ENCODE measurements around the gene CADPS.

DNA sequence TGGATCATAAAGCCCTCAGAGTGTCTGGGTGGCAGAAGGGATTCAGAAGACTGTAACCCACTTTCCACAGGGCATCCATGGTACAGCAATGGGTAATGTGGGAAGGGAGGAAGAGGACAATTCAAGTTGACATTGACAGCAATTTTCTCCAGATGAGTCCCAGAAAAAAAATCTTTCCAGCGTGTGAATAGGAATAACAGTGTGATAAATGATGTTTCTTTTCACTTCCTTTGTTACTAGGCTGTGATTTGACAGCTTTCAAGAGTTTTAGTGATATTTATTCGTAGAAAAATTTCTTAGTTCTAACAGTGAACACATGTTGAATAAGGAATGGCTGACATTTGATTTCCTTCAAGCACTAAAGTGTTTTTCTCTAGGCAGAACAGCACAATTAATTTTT is 186.4 kb downstream of the CADPS start:
- TF ChIP-seq, protein P1, sequence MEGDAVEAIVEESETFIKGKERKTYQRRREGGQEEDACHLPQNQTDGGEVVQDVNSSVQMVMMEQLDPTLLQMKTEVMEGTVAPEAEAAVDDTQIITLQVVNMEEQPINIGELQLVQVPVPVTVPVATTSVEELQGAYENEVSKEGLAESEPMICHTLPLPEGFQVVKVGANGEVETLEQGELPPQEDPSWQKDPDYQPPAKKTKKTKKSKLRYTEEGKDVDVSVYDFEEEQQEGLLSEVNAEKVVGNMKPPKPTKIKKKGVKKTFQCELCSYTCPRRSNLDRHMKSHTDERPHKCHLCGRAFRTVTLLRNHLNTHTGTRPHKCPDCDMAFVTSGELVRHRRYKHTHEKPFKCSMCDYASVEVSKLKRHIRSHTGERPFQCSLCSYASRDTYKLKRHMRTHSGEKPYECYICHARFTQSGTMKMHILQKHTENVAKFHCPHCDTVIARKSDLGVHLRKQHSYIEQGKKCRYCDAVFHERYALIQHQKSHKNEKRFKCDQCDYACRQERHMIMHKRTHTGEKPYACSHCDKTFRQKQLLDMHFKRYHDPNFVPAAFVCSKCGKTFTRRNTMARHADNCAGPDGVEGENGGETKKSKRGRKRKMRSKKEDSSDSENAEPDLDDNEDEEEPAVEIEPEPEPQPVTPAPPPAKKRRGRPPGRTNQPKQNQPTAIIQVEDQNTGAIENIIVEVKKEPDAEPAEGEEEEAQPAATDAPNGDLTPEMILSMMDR (IDR thresholded peaks at IDR 0.05; ENCODE audit: low read length): no peak
- no peak for TF ChIP-seq EZH2 (IDR thresholded peaks at IDR 0.05; ENCODE audit: borderline replicate concordance, low read length)

Data from OCI-LY1 (cell line).